GM23248 (cell line): ENCODE results near the gene LIMK1.

Experiments
- EZH2 ChIP-seq: fragments of 200-600 bp; sonication (generic); IDR thresholded peaks from 2 replicates; pipeline ENCODE4 v1.6.1; 2018; ENCODE audit warnings: antibody characterized with exemption, mild to moderate bottlenecking; ENCODE audit not compliant: insufficient read depth, poor library complexity, severe bottlenecking
- EZH2phosphoT487 ChIP-seq: fragments of 200-600 bp; sonication (generic); IDR thresholded peaks from 2 replicates; pipeline ENCODE4 v1.6.1; 2018; ENCODE audit warnings: antibody characterized with exemption, moderate library complexity, mild to moderate bottlenecking, low read depth; ENCODE audit not compliant: insufficient read depth

DNA sequence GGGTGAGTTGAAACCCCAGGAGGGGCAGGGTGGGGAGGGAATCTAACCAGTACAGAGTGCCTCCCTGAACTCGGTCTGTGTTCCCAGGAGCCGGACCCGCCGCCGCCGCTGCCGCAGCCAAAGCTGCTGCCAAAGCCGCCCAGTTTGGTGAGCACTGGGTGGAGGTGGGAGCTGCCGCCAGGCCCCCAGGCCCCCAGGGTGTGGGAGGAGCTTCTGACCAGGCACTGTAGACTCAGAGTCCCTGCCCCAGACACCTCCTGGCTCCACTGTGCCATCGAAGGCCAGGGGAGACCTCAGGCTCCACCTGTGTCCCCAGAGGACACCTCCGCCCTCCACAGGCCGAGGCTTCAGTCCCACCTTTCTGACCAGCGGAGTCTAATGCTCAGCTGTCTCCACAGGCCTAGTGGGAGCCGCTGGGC lies 20.4 kb upstream of the LIMK1 start:
- TF ChIP-seq EZH2: no peak
- no peak for TF ChIP-seq EZH2phosphoT487
